ENCODE data around the gene DVL1.
A peak's percentile ranks its signal among the peaks of the same experiment; 100 is the strongest.

The DVL1 gene

GRCh38 chr1:1329304-1330210, 19.7 kb downstream of the DVL1 start:
- no peak for TF ChIP-seq CTCF (conservative IDR thresholded peaks at IDR 0.05; ENCODE audit: low read length)
- H3K4me3 ChIP-seq (ENCODE audit: low read length) = no peak overlapping the region
- DNase-seq (ENCODE audit: low read depth) = no peak

GRCh38 chr1:1328254-1328653, 21.0 kb downstream of the DVL1 start:
- no peak overlapping the region for H3K4me3 ChIP-seq (ENCODE audit: low read length)
- no peak for DNase-seq (ENCODE audit: low read depth)

GRCh38 chr1:1327291-1327690, 21.9 kb downstream of the DVL1 start:
- DNase-seq (ENCODE audit: low read depth) = no peak
- no peak overlapping the region for H3K4me3 ChIP-seq (ENCODE audit: low read length)
- no peak for TF ChIP-seq CTCF (conservative IDR thresholded peaks at IDR 0.05; ENCODE audit: low read length)

More at GRCh38 chr1:1328254-1328653, 21.0 kb downstream of the DVL1 start:
- no peak for TF ChIP-seq CTCF (conservative IDR thresholded peaks at IDR 0.05; ENCODE audit: low read length)

- no peak for DNase-seq (ENCODE audit: low read depth)
- H3K4me3 ChIP-seq (ENCODE audit: low read length) = no peak overlapping the region; the same call in 1 of the 2 replicates
- no peak for TF ChIP-seq CTCF (conservative IDR thresholded peaks at IDR 0.05; ENCODE audit: low read length)
Measured at GRCh38 chr1:1326075-1326605, 23.1 kb downstream of the DVL1 start.

GRCh38 chr1:1325288-1326074, 23.7 kb downstream of the DVL1 start:
- no peak for TF ChIP-seq CTCF (conservative IDR thresholded peaks at IDR 0.05; ENCODE audit: low read length)
- peak overlapping the region; percentile 70 for H3K4me3 ChIP-seq (ENCODE audit: low read length)
- DNase-seq (ENCODE audit: low read depth) = no peak

- DNase-seq (ENCODE audit: low read depth) = peak; percentile 85
- H3K4me3 ChIP-seq (ENCODE audit: low read length) = peak within 1 kb of the TSS; percentile 72
- no peak for TF ChIP-seq CTCF (conservative IDR thresholded peaks at IDR 0.05; ENCODE audit: low read length)
Measured at GRCh38 chr1:1324524-1325287, 24.5 kb downstream of the DVL1 start, which contains the start of the genes CPTP and INTS11. Gene CPTP, plus strand, starts transcription at chr1:1324802. Its CDS starts 2,109 bp downstream, at chr1:1326911. Gene INTS11, minus strand, starts transcription at chr1:1324660. Its CDS starts 52 bp downstream, at chr1:1324608.

Data from AG10803 (cell line).